K562 (cell line): ENCODE measurements around the gene ZNF180. TPM values are rescaled to one million over a fixed set of nuclear protein-coding genes. Genes with fewer than 3 reads are reported as not detected.
"Not testable (repeated sequence)": the region's sequence is repeated elsewhere in the genome, so short reads cannot be mapped to it uniquely, and the experiment has no call there.

Source experiments
- ATAC-seq: fragments of 200-7000 bp; cut with Tn5 transposase; 3 replicates; pipeline ENCODE4 v1.9.1; 2020; ENCODE audit warnings: moderate library complexity
- BruUV-seq: library from RNA; stranded (reverse); fragments of 400-500 nt; replicated peaks from 2 replicates; lab custom pipeline; 2021; lab: Mats Ljungman, UMichigan
- CTCF ChIA-PET: fragments of 300-600 bp; formaldehyde crosslinking; extraction: SDS; loops from one replicate; lab custom pipeline; 2021; ENCODE audit warnings: low intra/inter-chr PET ratio; lab: Yijun Ruan, JAX
- POLR2A ChIA-PET: fragments of 300-600, 350-650 bp; sonication (Branson Sonifier 250); formaldehyde crosslinking; extraction: SDS; loops from one replicate; lab custom pipeline; 2021; ENCODE audit warnings: antibody characterized with exemption, inconsistent platforms; lab: Yijun Ruan, JAX
- DNase-seq, 4 experiments: peaks; one replicate each; pipeline versions ENCODE4 v3.0.0 to v3.0.0-alpha.2; 2011 to 2018; ENCODE audit warnings: low spot score in 3 of 4, mixed read lengths in 3 of 4; ENCODE audit errors: extremely low read depth in 1 of 4
- FAIRE-seq: peaks from 2 replicates; lab custom pipeline; 2011; peaks lifted over from hg19 to GRCh38; lab: Jason Lieb, UNC
- H2AFZ ChIP-seq: 2 replicates; pipeline ENCODE4 v1.6.0; 2011; ENCODE audit warnings: low read depth, low read length, control low read depth, inconsistent platforms
- H3K27ac ChIP-seq: fragments of 200-600 bp; 3 replicates; pipeline ENCODE4 v1.8.0; 2011; ENCODE audit warnings: low read depth, mild to moderate bottlenecking, control low read depth, inconsistent platforms, low read length, moderate library complexity, mixed read lengths; ENCODE audit errors: extremely low read depth
- H3K27me3 ChIP-seq, 2 experiments: fragments of 300-600 bp in 1 of 2; 2 replicates in 1 of 2; 3 replicates in 1 of 2; pipeline versions ENCODE4 v1.6.0 to v1.8.0; 2011; ENCODE audit warnings: inconsistent platforms in 2 of 2, low read length in 2 of 2, mild to moderate bottlenecking in 1 of 2, mixed read lengths in 1 of 2, moderate library complexity in 1 of 2; ENCODE audit not compliant: control insufficient read depth in 2 of 2, insufficient read depth in 2 of 2
- H3K36me3 ChIP-seq: fragments of 300-600 bp; 3 replicates; pipeline ENCODE4 v1.8.0; 2011; ENCODE audit warnings: mild to moderate bottlenecking, low read length, inconsistent platforms; ENCODE audit not compliant: control insufficient read depth, insufficient read depth
- H3K4me1 ChIP-seq, 2 experiments: fragments of 200-600 bp in 1 of 2; replicated peaks in 1 of 2; 2 replicates in 1 of 2; 3 replicates in 1 of 2; pipeline versions ENCODE4 v1.5.1 to v1.8.0; 2011; ENCODE audit warnings: inconsistent platforms in 2 of 2, low read length in 2 of 2, mild to moderate bottlenecking in 1 of 2, mixed read lengths in 1 of 2, moderate library complexity in 1 of 2; ENCODE audit not compliant: control insufficient read depth in 2 of 2, insufficient read depth in 2 of 2
- H3K4me2 ChIP-seq: 2 replicates; pipeline ENCODE4 v1.6.1; 2011; ENCODE audit warnings: low read length, control low read depth, inconsistent platforms, mixed read lengths; ENCODE audit not compliant: insufficient read depth
- H3K4me3 ChIP-seq: fragments of 200-600 bp; sonication (generic), shearing (Covaris generic); 2 replicates; pipeline ENCODE4 v1.5.1; 2016; ENCODE audit warnings: control low read depth, inconsistent platforms
- H3K79me2 ChIP-seq: fragments of 200-600 bp; 3 replicates; pipeline ENCODE4 v1.8.0; 2011; ENCODE audit warnings: low read length, inconsistent platforms; ENCODE audit not compliant: control insufficient read depth, insufficient read depth
- H3K9ac ChIP-seq, 2 experiments: 2 replicates each; pipeline versions ENCODE4 v1.6.0 to v1.6.1; 2011; ENCODE audit warnings: low read depth in 2 of 2, low read length in 2 of 2, control low read depth in 1 of 2, inconsistent platforms in 1 of 2, mild to moderate bottlenecking in 1 of 2, mixed read lengths in 1 of 2; ENCODE audit not compliant: insufficient read depth in 1 of 2
- H3K9me1 ChIP-seq: one replicate; pipeline ENCODE4 v1.6.0; 2011; ENCODE audit warnings: inconsistent platforms, mild to moderate bottlenecking, low read length, moderate library complexity; ENCODE audit not compliant: control insufficient read depth, insufficient read depth
- H3K9me3 ChIP-seq: replicated peaks from 2 replicates; pipeline ENCODE4 v1.5.1; 2011; ENCODE audit warnings: low read depth, low read length, inconsistent platforms; ENCODE audit not compliant: control insufficient read depth, insufficient read depth
- H4K20me1 ChIP-seq: replicated peaks from 2 replicates; pipeline ENCODE4 v1.6.1; 2011; ENCODE audit warnings: low read length, inconsistent platforms, mixed read lengths; ENCODE audit not compliant: control insufficient read depth, insufficient read depth
- BHLHE40 ChIP-seq: IDR thresholded peaks from 2 replicates; pipeline ENCODE4 v1.6.1; 2011; ENCODE audit warnings: low read length, improper control_type of control experiment
- CBX5 ChIP-seq: IDR thresholded peaks from 2 replicates; pipeline ENCODE4 v1.6.1; 2014; ENCODE audit warnings: low read depth, borderline replicate concordance
- ELF4 ChIP-seq: fragments of 450-650 bp; formaldehyde crosslinking; IDR thresholded peaks from 2 replicates; pipeline ENCODE4 v1.4.0; 2022; ENCODE audit warnings: missing genetic modification characterization
- KHSRP ChIP-seq: fragments of 450-650 bp; IDR thresholded peaks from 2 replicates; pipeline ENCODE4 v1.6.1; 2017
- NELFE ChIP-seq: IDR thresholded peaks from 2 replicates; pipeline ENCODE4 v1.6.1; 2011; ENCODE audit warnings: mild to moderate bottlenecking; ENCODE audit not compliant: insufficient read depth, insufficient read length
- SRF ChIP-seq, 2 experiments: fragments of 250-450, 450-650 bp in 1 of 2; sonication (Bioruptor Pico) in 1 of 2; sonication (generic) in 1 of 2; formaldehyde crosslinking; IDR thresholded peaks; 2 replicates each; pipeline versions ENCODE4 v1.5.0 to v1.5.1; 2020 to 2022; ENCODE audit warnings: mild to moderate bottlenecking in 1 of 2, missing genetic modification reagents in 1 of 2
- ZBTB8A ChIP-seq: fragments of 450-650 bp; IDR thresholded peaks from 2 replicates; pipeline ENCODE4 v1.6.1; 2018; ENCODE audit warnings: mild to moderate bottlenecking, moderate library complexity; ENCODE audit not compliant: partially characterized antibody
- ZNF431 ChIP-seq: sonication (generic); formaldehyde crosslinking; IDR thresholded peaks from 2 replicates; pipeline ENCODE4 v1.8.0; 2022; ENCODE audit warnings: mild to moderate bottlenecking, missing genetic modification reagents
- ZNF57 ChIP-seq: fragments of 450-650 bp; formaldehyde crosslinking; IDR thresholded peaks from 2 replicates; pipeline ENCODE4 v1.4.0; 2020; ENCODE audit warnings: mild to moderate bottlenecking, moderate library complexity
- ZNF644 ChIP-seq: fragments of 200-800 bp; sonication (Bioruptor generic); IDR thresholded peaks from 2 replicates; pipeline ENCODE4 v1.6.1; 2016; ENCODE audit warnings: low read depth, missing genetic modification characterization, missing compliant biosample characterization
- WGBS: fragments of 100-300 bp; shearing (Covaris generic); methylation state at CpG from one replicate; pipeline ENCODE4 v1.1.6; 2016; ENCODE audit warnings: low coverage, mixed read lengths; ENCODE audit not compliant: insufficient coverage; ENCODE audit errors: missing lambda C conversion rate; 5-methylcytosine and 5-hydroxymethylcytosine counted together
- in situ Hi-C: fragments of 300-500 bp; cut with MboI; formaldehyde crosslinking; loops from 4 replicates; pipeline ENCODE4 v1.15.0; 2018; ENCODE audit warnings: inconsistent platforms, mixed read lengths
- intact Hi-C: fragments of 100-400 bp; cut with micrococcal nuclease; formaldehyde crosslinking; loops from 2 replicates; pipeline ENCODE4 v1.14.2; 2022
- polyA plus RNA-seq, 8 experiments: library from polyadenylated mRNA; depleted of rRNA in 4 of 8; stranded (reverse) in 5 of 8; unstranded in 3 of 8; fragments of >200 nt; fragmentation: Nextera tagmentation in 2 of 8; fragmentation: Illumina TruSeq in 1 of 8; extraction: Ambion mirVana in 2 of 8; extraction: Trizol in 1 of 8; gene quantifications; 2 replicates each; pipeline versions ENCODE4 v1.2.1 to v1.2.3, GENCODE V29; 2011 to 2014; ENCODE audit warnings: inconsistent platforms in 1 of 8, missing spikeins in 1 of 8
- total RNA-seq, 7 experiments: library from RNA; depleted of rRNA in 6 of 7; stranded (reverse); fragments of >200 nt in 6 of 7; fragmentation: Illumina TruSeq in 2 of 7; extraction: Trizol in 2 of 7; gene quantifications; 2 replicates each; pipeline versions ENCODE4 v1.2.1 to v1.2.3, GENCODE V29; 2011 to 2021; ENCODE audit warnings: low replicate concordance in 1 of 7
- TF ChIP-seq, protein P1 (sequence below): IDR thresholded peaks from 2 replicates; pipeline ENCODE4 v1.6.1; 2011; ENCODE audit warnings: borderline replicate concordance, low read depth, mild to moderate bottlenecking, moderate library complexity, low read length; ENCODE audit not compliant: insufficient read depth, poor library complexity, severe bottlenecking

The ZNF180 gene
- total and polyA plus RNA-seq, 9 of the 15 experiments (the other 6 are each of a cell fraction or from before 2014, with no cell fraction given), result 1.8 to 8.7 (median 5.9) TPM

GRCh38 chr19:44535361-44535760 is 35.0 kb upstream of the ZNF180 start:
- H3K9me1 ChIP-seq, H4K20me1 ChIP-seq, H3K27ac ChIP-seq, H3K4me3 ChIP-seq, in situ Hi-C loops, ATAC-seq, CTCF ChIA-PET, intact Hi-C loops, H2AFZ ChIP-seq, H3K36me3 ChIP-seq, H3K9ac ChIP-seq, H3K4me2 ChIP-seq, DNase-seq, H3K9me3 ChIP-seq, H3K79me2 ChIP-seq, FAIRE-seq, BruUV-seq, H3K4me1 ChIP-seq: not testable (repeated sequence)
- peaks cover 14 to 18% of the 10 kb centered on the region in 2 experiments; a peak in 4 of 5 replicates for H3K27me3 ChIP-seq
- POLR2A ChIA-PET, result interaction anchor here (1.5 kb wide), 1 partner anchor 9 kb away, joined by 4 read pairs; no protein-coding TSS in a partner anchor
- TF ChIP-seq ZNF431, result peak; percentile 94
- WGBS, result 3% methylated on average over 3 of the region's 3 CpGs

GRCh38 chr19:44532819-44533218 is 32.5 kb upstream of the ZNF180 start:
- ChIA-PET POLR2A (no interaction called here), CTCF (no interaction called here)
- Histone ChIP-seq H3K79me2 (no peaks in the 10 kb centered on the region), H3K9ac (no peak overlapping the region), H4K20me1 (no peaks in the 10 kb centered on the region), H3K27ac (no peak overlapping the region), H2AFZ (no peak overlapping the region), H3K4me3 (no peak overlapping the region), H3K36me3 (no peaks in the 10 kb centered on the region), H3K9me1 (no peaks in the 10 kb centered on the region), H3K9me3 (no peaks in the 10 kb centered on the region), H3K27me3 (peaks cover 20 to 28% of the 10 kb centered on the region in 2 experiments; a peak in 4 of 5 replicates), H3K4me1 (no peaks in the 10 kb centered on the region), H3K4me2 (no peak overlapping the region)
- whole genome bisulfite sequencing, result 0% methylated on average over 5 of the region's 5 CpGs
- no peak for DNase-seq
- no peak for ATAC-seq
- intact Hi-C loops (no loop called here), in situ Hi-C loops (no loop called here)
- TF ChIP-seq BHLHE40, result no peak
- TF ChIP-seq, protein P1, sequence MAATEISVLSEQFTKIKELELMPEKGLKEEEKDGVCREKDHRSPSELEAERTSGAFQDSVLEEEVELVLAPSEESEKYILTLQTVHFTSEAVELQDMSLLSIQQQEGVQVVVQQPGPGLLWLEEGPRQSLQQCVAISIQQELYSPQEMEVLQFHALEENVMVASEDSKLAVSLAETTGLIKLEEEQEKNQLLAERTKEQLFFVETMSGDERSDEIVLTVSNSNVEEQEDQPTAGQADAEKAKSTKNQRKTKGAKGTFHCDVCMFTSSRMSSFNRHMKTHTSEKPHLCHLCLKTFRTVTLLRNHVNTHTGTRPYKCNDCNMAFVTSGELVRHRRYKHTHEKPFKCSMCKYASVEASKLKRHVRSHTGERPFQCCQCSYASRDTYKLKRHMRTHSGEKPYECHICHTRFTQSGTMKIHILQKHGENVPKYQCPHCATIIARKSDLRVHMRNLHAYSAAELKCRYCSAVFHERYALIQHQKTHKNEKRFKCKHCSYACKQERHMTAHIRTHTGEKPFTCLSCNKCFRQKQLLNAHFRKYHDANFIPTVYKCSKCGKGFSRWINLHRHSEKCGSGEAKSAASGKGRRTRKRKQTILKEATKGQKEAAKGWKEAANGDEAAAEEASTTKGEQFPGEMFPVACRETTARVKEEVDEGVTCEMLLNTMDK, result no peak
- no peak for TF ChIP-seq KHSRP
- TF ChIP-seq NELFE, result no peak
- TF ChIP-seq ZNF57 (CRISPR knock-in tag), result no peak
- no peak for TF ChIP-seq ZBTB8A
- TF ChIP-seq ELF4 (CRISPR knock-in tag), result no peak
- TF ChIP-seq CBX5, result no peak
- TF ChIP-seq ZNF644, result no peak
- TF ChIP-seq SRF (CRISPR knock-in tag; IDR thresholded peaks at IDR 0.05), result no peak
- BruUV-seq, result no TSS peak
- no peak for FAIRE-seq
